BE2C (cell line): Measurements from ENCODE around the gene PLEKHA6.

ENCODE experiments used
- DNase-seq: peaks from one replicate; pipeline ENCODE4 v3.0.0-alpha.2; 2020
- H3K27me3 ChIP-seq: fragments of 250-450 bp; sonication (Bioruptor Pico); 2 replicates; pipeline ENCODE4 v1.5.1; 2020; ENCODE audit warnings: mild to moderate bottlenecking
- H3K36me3 ChIP-seq: fragments of 250-450 bp; sonication (Bioruptor Pico); 2 replicates; pipeline ENCODE4 v1.5.1; 2020; ENCODE audit warnings: mild to moderate bottlenecking
- H3K4me1 ChIP-seq: fragments of 250-450 bp; sonication (Bioruptor Pico); 2 replicates; pipeline ENCODE4 v1.5.1; 2020
- H3K4me3 ChIP-seq: 2 replicates; pipeline ENCODE4 v1.5.1; 2011; ENCODE audit warnings: low read depth, low read length
- H3K9me3 ChIP-seq: fragments of 250-450 bp; sonication (Bioruptor Pico); 2 replicates; pipeline ENCODE4 v1.5.1; 2020
- CTCF ChIP-seq: IDR thresholded peaks from 2 replicates; pipeline ENCODE4 v1.5.1; 2012; ENCODE audit warnings: mild to moderate bottlenecking, low read depth, low read length

Gene PLEKHA6

GRCh38 chr1:204186597-204186996, 173.1 kb downstream of the PLEKHA6 start:
- H3K36me3 ChIP-seq: no peaks in the 10 kb centered on the region
- DNase-seq: no peak
- no peaks in the 10 kb centered on the region; the same call in none of the 2 replicates for H3K4me1 ChIP-seq
- no peak for TF ChIP-seq CTCF
- no peaks in the 10 kb centered on the region for H3K9me3 ChIP-seq
- H3K4me3 ChIP-seq: no peak overlapping the region
- H3K27me3 ChIP-seq: peaks cover 35% of the 10 kb centered on the region

- no peak for DNase-seq
- H3K36me3 ChIP-seq: no peaks in the 10 kb centered on the region
Observed at GRCh38 chr1:204181116-204181515, 178.6 kb downstream of the PLEKHA6 start.

GRCh38 chr1:204180133-204180532, 179.6 kb downstream of the PLEKHA6 start:
- Histone ChIP-seq H3K4me3 (no peak overlapping the region), H3K27me3 (peaks cover 2% of the 10 kb centered on the region; the same call in 1 of the 2 replicates), H3K36me3 (no peaks in the 10 kb centered on the region), H3K4me1 (no peaks in the 10 kb centered on the region), H3K9me3 (no peaks in the 10 kb centered on the region)
- TF ChIP-seq CTCF: no peak
- DNase-seq: no peak

More at GRCh38 chr1:204181116-204181515, 178.6 kb downstream of the PLEKHA6 start:
- Histone ChIP-seq H3K4me3 (no peak overlapping the region), H3K9me3 (no peaks in the 10 kb centered on the region), H3K4me1 (no peaks in the 10 kb centered on the region), H3K27me3 (0 out of 2 replicates have a peak, but pooled peaks cover 5% of the 10 kb centered on the region)
- TF ChIP-seq CTCF: no peak

- no peaks in the 10 kb centered on the region for H3K9me3 ChIP-seq
- no peaks in the 10 kb centered on the region for H3K4me1 ChIP-seq
- no peak overlapping the region for H3K4me3 ChIP-seq
- H3K36me3 ChIP-seq: no peaks in the 10 kb centered on the region
- no peak for DNase-seq
- no peak for TF ChIP-seq CTCF
- H3K27me3 ChIP-seq: peaks cover 2% of the 10 kb centered on the region; the same call in 1 of the 2 replicates
Observed at GRCh38 chr1:204178487-204179281, 181.0 kb downstream of the PLEKHA6 start.

GRCh38 chr1:204177133-204177532, 182.6 kb downstream of the PLEKHA6 start:
- no peak for DNase-seq
- Histone ChIP-seq H3K27me3 (peaks cover 2% of the 10 kb centered on the region; the same call in 1 of the 2 replicates), H3K36me3 (no peaks in the 10 kb centered on the region), H3K9me3 (no peaks in the 10 kb centered on the region), H3K4me3 (no peak overlapping the region), H3K4me1 (no peaks in the 10 kb centered on the region)
- no peak for TF ChIP-seq CTCF

- H3K9me3 ChIP-seq: no peaks in the 10 kb centered on the region
- DNase-seq: no peak
- H3K36me3 ChIP-seq: no peaks in the 10 kb centered on the region
- no peak overlapping the region for H3K4me3 ChIP-seq
- H3K27me3 ChIP-seq: peaks cover 2% of the 10 kb centered on the region; the same call in 1 of the 2 replicates
- TF ChIP-seq CTCF: no peak
- H3K4me1 ChIP-seq: no peaks in the 10 kb centered on the region
Observed at GRCh38 chr1:204176049-204176448, 183.7 kb downstream of the PLEKHA6 start.
